Right lobe of liver (tissue), 6 donors: Measurements from ENCODE around the gene SPAG6. TPM values are rescaled to one million over a fixed set of nuclear protein-coding genes. Genes with fewer than 3 reads are reported as not detected.

Source experiments
- ATAC-seq, 4 donors: fragments of 200-7000 bp; cut with Tn5 transposase; one replicate each; pipeline ENCODE4 v1.9.1; 2020; ENCODE audit warnings: mild to moderate bottlenecking in 4 of 4, moderate library complexity in 4 of 4
- DNase-seq, 3 donors: peaks; one replicate each; pipeline ENCODE4 v3.0.0-alpha.2; 2020
- H3K27ac ChIP-seq, 3 donors: fragments of 200-600 bp; one replicate each; pipeline ENCODE4 v1.8.0; 2022
- H3K27me3 ChIP-seq, 2 donors: fragments of 200-600 bp; one replicate each; pipeline ENCODE4 v1.8.0; 2022
- H3K36me3 ChIP-seq, 4 donors: fragments of 200-600 bp; sonication (generic) in 1 of 4; one replicate each; pipeline versions ENCODE4 v1.5.1 to v1.8.0; 2017 to 2022; ENCODE audit warnings: control low read depth in 1 of 4
- H3K4me1 ChIP-seq, 4 donors: fragments of 200-600 bp; sonication (generic) in 1 of 4; one replicate each; pipeline versions ENCODE4 v1.5.1 to v1.8.0; 2017 to 2022; ENCODE audit warnings: control low read depth in 1 of 4
- H3K4me3 ChIP-seq, 3 donors: fragments of 200-600 bp; one replicate each; pipeline ENCODE4 v1.8.0; 2022
- H3K9me3 ChIP-seq, 4 donors: fragments of 200-600 bp; sonication (generic) in 1 of 4; one replicate each; pipeline versions ENCODE4 v1.5.1 to v1.8.0; 2017 to 2022; ENCODE audit warnings: control low read depth in 1 of 4
- POLR2A ChIP-seq: fragments of 450-650 bp; IDR thresholded peaks from one replicate; pipeline ENCODE4 v1.6.1; 2017; ENCODE audit warnings: antibody characterized with exemption, mild to moderate bottlenecking
- WGBS: methylation state at CpG from one replicate; pipeline ENCODE4 v1.1.6; 2018; ENCODE audit warnings: low coverage, low lambda C conversion rate; ENCODE audit not compliant: insufficient coverage; ENCODE audit errors: missing lambda C conversion rate; 5-methylcytosine and 5-hydroxymethylcytosine counted together
- intact Hi-C, 2 donors: fragments of 100-400 bp; cut with DNase I; formaldehyde crosslinking; loops; one replicate each; pipeline versions ENCODE4 v1.11.2 to v1.14.1; 2022
- total RNA-seq, 6 experiments: library from RNA; depleted of rRNA in 2 of 6; stranded (reverse); fragments of >200 nt in 2 of 6; fragmentation: NEBNext Ultra II Directional in 3 of 6; extraction: Animal tissue kit (Norgen Biotek cat#: 25700) in 3 of 6; gene quantifications; one replicate each; pipeline versions ENCODE4 v1.1.0 to v1.2.4, GENCODE V29; 2016 to 2023
- TF ChIP-seq, protein P1 (sequence below), 4 donors: fragments of 200-600 bp in 3 of 4; fragments of 450-650 bp in 1 of 4; IDR thresholded peaks; one replicate each; pipeline versions ENCODE4 v1.5.1 to v1.8.0; 2016 to 2022; ENCODE audit warnings: antibody characterized with exemption in 4 of 4, mild to moderate bottlenecking in 2 of 4
- donor health status: DM: no; HTN: yes; CAD: no.
- donor health status: DM: no; HTN: no; CAD: no.
- donor health status: DM: no; HTN: no; CAD: no.
- donor health status: DM: no; HTN: yes; CAD: no.
- donor health status: DM: no; HTN: yes; CAD: no.

The SPAG6 gene
- total RNA-seq, 6 experiments from 2014 or later: not detected

DNA sequence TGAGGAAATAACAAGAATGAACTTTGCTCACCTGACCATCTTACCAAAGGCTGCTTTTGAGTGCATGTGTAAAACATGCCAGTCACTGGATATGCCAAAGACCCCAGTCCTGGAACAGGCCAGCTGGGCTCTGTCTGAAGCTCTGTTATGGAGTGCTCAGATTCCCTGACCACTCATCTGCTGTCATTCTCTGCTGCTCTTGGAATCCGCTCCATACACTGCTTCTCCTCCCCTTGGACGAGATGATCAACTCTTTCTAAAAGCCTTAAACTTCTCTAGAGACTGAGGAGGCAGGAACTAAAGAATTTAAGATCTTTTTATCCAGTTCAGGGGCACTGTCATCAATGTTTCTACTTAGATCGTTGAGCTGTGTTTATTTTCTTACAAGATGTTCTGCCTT is 100.2 kb downstream of the SPAG6 start:
- intact Hi-C loops: no loop called here
- DNase-seq (no peak), ATAC-seq (no peak)
- TF ChIP-seq, protein P1, sequence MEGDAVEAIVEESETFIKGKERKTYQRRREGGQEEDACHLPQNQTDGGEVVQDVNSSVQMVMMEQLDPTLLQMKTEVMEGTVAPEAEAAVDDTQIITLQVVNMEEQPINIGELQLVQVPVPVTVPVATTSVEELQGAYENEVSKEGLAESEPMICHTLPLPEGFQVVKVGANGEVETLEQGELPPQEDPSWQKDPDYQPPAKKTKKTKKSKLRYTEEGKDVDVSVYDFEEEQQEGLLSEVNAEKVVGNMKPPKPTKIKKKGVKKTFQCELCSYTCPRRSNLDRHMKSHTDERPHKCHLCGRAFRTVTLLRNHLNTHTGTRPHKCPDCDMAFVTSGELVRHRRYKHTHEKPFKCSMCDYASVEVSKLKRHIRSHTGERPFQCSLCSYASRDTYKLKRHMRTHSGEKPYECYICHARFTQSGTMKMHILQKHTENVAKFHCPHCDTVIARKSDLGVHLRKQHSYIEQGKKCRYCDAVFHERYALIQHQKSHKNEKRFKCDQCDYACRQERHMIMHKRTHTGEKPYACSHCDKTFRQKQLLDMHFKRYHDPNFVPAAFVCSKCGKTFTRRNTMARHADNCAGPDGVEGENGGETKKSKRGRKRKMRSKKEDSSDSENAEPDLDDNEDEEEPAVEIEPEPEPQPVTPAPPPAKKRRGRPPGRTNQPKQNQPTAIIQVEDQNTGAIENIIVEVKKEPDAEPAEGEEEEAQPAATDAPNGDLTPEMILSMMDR (IDR thresholded peaks at IDR 0.05): no peak
- WGBS: 60% methylated on average over 3 of the region's 3 CpGs
- no peaks in the 10 kb centered on the region for H3K9me3 ChIP-seq
- no peak overlapping the region for H3K27ac ChIP-seq
- H3K4me3 ChIP-seq: no peak overlapping the region
- no peaks in the 10 kb centered on the region for H3K36me3 ChIP-seq
- no peaks in the 10 kb centered on the region for H3K27me3 ChIP-seq
- no peaks in the 10 kb centered on the region for H3K4me1 ChIP-seq

DNA sequence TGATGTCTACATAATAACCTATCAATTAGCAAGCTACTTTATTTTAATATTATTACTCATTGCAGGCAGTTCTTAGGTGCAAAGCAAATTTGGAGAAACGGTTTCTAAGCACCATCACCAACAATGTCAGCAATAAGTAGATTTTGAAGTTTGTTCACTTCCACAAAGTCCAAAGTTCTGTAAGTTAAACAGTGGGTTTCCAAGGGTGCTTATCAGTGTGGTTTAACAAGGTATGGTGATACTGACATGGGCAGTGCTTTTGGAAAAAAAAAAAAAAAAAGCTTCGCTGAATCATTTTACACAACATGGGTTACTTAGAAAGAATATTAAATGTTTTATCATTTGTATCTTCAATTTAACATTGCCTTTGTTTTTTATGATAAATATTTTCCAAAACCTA is 101.8 kb downstream of the SPAG6 start:
- TF ChIP-seq, protein P1 (IDR thresholded peaks at IDR 0.05): no peak
- no peak for TF ChIP-seq POLR2A
- Histone ChIP-seq H3K27ac (no peak overlapping the region), H3K36me3 (no peaks in the 10 kb centered on the region), H3K9me3 (no peaks in the 10 kb centered on the region), H3K27me3 (no peaks in the 10 kb centered on the region), H3K4me3 (no peak overlapping the region), H3K4me1 (no peaks in the 10 kb centered on the region)
- DNase-seq (no peak), ATAC-seq (peak in 2 of 4 donors; percentile 67 to 70)
- 24% methylated on average over 2 of the region's 2 CpGs for WGBS
- intact Hi-C loops: no loop called here

DNA sequence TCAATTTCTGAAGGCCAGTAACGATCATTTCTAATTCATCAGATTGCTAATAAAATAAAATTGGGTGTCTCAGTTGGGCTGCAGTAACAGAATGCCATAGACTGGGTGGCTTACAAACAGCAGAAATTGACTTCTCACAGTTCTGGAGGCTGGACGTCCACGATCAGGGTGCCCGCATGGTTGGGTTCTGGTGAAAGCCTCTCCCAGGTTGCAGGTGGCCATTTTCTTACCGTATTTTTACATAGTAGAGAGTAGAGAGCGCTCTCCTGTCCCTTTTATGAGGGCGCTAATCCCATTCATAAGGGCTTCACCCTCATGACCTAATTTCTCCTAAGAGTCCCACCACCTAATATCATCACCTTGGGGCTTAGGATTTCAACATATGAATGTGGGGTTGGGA is 106.0 kb downstream of the SPAG6 start:
- Histone ChIP-seq H3K27me3 (no peaks in the 10 kb centered on the region), H3K9me3 (no peaks in the 10 kb centered on the region), H3K4me1 (no peaks in the 10 kb centered on the region), H3K36me3 (no peaks in the 10 kb centered on the region), H3K27ac (no peak overlapping the region), H3K4me3 (no peak overlapping the region)
- DNase-seq (no peak), ATAC-seq (no peak)
- WGBS: 98% methylated on average over 7 of the region's 7 CpGs
- TF ChIP-seq, protein P1 (IDR thresholded peaks at IDR 0.05): no peak
- no peak for TF ChIP-seq POLR2A
- intact Hi-C loops: no loop called here

GRCh38 chr10:22453320-22453719 is 108.0 kb downstream of the SPAG6 start:
- WGBS: 93% methylated on average over 7 of the region's 8 CpGs
- intact Hi-C loops: no loop called here
- TF ChIP-seq POLR2A: no peak
- TF ChIP-seq, protein P1 (IDR thresholded peaks at IDR 0.05): no peak
- Histone ChIP-seq H3K4me3 (no peak overlapping the region), H3K27ac (no peak overlapping the region), H3K9me3 (no peaks in the 10 kb centered on the region), H3K36me3 (no peaks in the 10 kb centered on the region), H3K4me1 (no peaks in the 10 kb centered on the region), H3K27me3 (no peaks in the 10 kb centered on the region)
- ATAC-seq (no peak), DNase-seq (no peak)

DNA sequence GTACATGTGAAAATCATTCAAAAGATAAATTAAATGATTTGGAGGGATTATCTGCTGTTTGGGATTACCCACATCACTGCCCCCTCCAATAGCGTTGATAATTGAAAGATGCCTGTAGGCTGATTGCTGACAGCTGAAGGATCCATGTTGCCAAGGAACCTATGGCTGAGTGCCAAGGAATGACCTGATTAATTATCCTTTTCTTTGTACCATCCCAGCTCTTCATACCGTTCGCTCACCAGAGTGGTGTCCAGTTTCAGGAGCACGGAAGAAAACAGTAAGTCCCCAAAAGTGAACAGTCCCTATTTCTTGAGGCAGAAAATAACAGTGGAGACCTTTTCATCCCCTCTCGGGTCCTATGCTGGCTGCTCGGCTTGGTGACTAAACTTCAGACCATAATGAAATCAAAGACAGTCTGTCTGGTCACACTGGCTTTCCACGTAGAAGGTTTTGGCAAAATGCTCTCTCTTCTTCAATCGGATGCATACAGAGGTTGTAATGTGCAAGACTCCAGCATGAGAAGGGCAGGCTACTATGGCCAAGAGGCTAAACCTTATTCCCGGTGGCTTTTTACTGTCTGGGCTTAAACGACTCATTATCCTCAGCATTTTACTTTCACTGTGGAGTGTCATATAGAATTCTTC is 108.8 kb downstream of the SPAG6 start:
- Histone ChIP-seq H3K9me3 (no peaks in the 10 kb centered on the region), H3K27me3 (no peaks in the 10 kb centered on the region), H3K4me1 (no peaks in the 10 kb centered on the region), H3K4me3 (no peak overlapping the region), H3K27ac (no peak overlapping the region), H3K36me3 (no peaks in the 10 kb centered on the region)
- TF ChIP-seq, protein P1 (IDR thresholded peaks at IDR 0.05): no peak
- no peak for TF ChIP-seq POLR2A
- no peak for DNase-seq
- ATAC-seq: no peak
- 84% methylated on average over 8 of the region's 10 CpGs for WGBS
- intact Hi-C loops: no loop called here
